ENCODE data around the gene CNGA3.
"Not testable (repeated sequence)": the region's sequence is repeated elsewhere in the genome, so short reads cannot be mapped to it uniquely, and the experiment has no call there.

CNGA3 gene

GRCh38 chr2:98346311-98347236, at the start of gene CNGA3:
CNGA3 (plus strand) TSS chr2:98346456; CDS start chr2:98369976, 23,520 bp downstream.
- peak; percentile 38 for DNase-seq

DNA sequence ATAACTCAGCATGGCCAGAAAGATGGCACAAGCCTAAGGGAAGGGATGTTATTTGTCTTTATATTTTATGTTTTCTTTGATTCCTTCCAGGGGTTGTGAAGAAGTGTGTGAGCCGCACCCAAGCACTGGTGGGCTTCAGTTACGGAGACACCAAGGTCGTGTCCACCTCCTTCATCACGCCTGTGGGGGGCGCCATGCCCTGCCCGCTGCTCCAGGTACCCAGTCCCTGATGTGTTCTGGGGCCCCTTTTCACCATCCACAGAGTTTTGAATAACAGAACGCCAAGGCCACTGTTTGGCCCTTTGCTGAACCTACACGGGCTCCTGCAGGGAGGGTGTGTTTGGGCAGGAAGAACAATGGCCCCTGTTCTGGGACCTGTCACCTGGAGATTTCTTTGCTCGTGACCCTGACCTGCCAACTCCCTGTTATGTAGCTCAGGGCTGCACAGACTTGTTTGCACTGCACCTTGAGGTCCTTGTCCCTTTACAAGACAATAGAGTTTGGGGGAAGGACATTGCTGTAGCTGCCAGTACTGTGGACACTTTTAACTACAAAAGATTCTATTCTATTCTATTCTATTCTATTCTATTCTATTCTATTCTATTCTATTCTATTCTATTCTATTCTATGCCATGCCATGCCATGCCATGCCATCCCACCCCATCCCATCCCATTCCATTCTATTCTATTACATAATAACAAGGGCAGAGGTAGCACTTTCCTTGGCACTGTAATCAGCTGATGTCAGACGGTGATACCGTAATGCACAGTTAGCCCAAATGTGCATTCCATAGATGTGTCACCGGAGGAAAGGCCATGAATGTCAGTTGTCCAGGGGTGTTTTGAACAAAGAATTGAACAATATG, 48.2 kb upstream of the CNGA3 start:
- no peak for DNase-seq

- no peak for DNase-seq
These were observed 47.5 kb upstream of the CNGA3 start for GRCh38 chr2:98298683-98299164.

- DNase-seq = no peak
These were observed 46.9 kb upstream of the CNGA3 start for GRCh38 chr2:98299211-98299905.

DNA sequence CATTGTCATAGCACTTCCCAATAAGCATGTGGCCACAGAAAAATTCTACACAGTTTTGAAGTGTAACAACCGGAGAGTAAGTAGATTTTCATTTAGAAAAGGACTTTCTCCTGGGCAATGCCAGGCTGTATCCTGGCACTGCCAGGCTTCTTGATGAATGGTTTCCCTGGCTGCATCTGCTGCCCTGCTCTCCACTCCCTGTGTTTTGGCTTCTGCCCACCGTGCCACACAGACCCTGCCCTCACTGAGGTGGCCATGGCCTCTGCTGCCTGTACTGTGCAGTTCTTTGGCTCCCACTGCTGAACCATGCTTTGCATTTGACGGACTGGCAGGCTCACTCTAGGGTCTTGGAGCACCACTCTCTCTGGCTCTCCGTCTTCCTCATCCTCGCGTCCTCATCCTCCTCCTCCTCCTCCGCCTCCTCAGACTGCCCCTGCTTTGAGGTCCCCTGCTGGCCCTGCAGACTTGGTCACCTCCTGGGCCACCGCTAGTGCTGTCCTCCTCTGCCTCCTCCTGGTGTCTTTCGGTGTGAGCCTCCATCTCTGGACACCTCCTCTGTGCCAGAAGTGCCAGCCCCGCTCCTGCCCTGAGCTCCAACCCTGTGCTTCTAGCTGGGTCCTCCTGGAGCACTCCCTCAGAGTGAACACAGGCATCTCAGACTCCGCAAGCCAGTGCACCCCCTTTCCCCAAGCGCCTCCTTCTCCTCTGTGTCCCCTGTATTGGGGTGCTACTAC, 45.9 kb upstream of the CNGA3 start:
- DNase-seq = no peak

DNA sequence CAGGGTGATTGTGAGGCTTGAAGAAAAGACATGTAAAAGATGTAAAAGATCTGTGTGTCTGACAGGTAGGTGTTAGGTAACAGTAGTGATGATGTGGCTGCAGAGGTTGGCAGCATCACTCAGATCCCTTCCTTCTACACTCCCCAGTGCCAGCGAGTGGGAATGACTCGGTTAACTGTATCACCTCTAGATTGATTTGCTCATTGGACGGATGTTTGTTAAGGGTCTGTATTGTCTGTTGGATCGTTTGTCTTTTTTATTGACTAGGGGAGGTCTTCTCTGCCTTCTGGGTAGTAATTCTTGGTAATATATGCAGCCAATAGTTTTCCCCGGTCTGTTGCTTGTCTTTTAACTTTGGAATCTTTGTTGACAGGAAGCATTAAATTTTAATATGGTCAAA, 44.8 kb upstream of the CNGA3 start:
- DNase-seq = no peak

DNA sequence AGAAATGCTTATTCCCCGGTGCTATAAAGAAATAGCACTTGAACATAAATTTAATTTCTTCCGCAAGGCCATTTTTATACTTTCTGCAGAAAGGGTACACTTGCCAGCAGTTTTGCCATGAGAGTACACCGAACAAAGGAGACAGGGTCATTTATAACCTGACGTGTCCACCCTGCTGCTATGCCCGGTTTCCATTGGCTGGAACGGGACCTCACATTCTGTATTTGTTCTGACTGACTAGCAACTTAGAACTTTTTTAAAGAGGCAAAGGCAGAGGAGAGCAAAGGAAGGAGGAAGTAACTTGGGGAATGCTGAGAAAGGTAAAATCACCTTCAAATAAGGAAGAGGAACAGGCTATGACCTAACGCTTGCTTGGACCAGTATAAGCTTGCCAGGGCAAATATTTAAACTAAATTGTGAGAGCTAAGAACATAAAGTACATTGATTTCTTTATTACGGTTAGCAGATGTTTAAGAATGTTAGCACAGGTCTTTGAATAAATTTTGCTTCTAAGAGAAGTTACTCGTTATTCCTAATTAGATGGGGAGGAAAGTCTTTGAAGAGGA, 39.0 kb upstream of the CNGA3 start:
- not testable (repeated sequence) for DNase-seq

DNA sequence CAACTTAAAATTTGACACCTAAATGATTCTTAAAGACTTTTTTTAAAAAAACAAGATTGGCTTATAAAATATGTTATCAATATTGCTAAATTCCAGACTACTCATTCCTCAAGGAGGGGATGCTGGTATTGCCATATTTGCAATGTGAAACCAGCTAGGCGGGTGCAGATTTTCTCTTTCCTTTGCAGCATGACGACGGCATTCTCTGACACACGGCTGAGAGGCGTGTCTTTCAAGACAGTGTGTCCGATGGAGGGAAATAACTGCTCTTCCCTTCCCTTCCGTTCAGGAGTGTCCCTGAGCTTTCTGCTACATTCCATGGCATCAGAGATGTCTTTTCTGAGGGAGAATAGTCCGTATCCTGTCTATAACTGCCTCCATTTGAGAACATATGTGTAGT, 38.2 kb upstream of the CNGA3 start:
- DNase-seq = no peak

DNA sequence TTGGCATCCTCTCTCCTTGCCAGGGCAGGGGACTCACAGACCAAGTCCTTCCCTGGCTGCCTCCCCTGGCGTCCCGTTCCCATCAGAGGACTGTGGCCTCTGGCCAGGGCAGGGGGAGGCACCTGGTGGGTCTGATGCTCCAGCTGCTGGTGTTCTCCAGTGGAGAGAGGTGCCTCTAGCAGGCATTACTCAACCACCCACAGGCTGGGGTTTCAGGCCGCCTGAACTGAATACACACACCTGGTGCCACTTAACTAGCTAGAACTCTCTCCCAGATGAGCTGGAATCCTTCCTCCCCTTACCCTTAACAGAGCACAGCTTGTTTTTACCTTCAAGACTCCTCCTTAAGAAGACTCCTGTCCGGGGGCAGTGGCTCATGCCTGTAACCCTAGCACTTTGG, 37.7 kb upstream of the CNGA3 start:
- no peak for DNase-seq

DNA sequence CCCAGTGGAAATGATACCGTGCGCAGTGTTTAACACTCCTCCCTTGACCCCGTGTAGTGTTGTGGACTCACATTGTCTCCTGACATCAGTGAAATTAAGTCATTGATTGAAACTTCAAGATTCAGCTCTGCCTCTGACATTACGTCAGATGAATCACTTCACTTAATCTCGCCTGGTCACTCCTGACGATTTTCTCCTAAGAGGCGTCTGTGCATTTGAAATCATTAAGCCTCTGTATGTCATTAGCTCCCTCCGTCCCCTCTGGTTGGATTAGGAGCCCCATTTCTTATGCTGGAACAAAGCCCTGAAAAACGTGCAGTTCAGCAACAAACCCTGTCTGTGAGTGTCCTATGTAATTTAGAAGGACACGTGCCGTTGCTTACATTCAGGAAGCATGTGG, 36.7 kb upstream of the CNGA3 start:
- no peak for DNase-seq

- DNase-seq = no peak
These were observed 36.2 kb upstream of the CNGA3 start for GRCh38 chr2:98310010-98310409.

DNA sequence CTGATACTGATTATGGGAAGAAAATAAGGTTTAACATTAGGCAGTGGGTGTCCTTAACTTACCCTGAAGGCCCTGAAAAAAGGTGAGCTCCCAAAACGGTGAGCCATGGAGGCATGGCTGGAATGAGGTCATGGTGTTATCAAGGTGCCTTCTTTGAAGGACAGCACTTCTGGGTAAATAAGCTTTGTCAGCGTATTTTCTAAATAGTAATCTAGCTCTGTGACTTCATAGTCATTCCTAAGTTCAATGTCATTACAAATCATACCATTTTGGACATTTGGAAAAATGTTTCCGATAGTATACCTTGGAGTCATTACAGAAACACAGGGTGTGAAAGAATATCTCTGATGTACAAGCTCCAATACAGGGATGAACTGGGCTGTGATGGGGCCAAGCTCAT, 35.2 kb upstream of the CNGA3 start:
- DNase-seq = no peak

DNA sequence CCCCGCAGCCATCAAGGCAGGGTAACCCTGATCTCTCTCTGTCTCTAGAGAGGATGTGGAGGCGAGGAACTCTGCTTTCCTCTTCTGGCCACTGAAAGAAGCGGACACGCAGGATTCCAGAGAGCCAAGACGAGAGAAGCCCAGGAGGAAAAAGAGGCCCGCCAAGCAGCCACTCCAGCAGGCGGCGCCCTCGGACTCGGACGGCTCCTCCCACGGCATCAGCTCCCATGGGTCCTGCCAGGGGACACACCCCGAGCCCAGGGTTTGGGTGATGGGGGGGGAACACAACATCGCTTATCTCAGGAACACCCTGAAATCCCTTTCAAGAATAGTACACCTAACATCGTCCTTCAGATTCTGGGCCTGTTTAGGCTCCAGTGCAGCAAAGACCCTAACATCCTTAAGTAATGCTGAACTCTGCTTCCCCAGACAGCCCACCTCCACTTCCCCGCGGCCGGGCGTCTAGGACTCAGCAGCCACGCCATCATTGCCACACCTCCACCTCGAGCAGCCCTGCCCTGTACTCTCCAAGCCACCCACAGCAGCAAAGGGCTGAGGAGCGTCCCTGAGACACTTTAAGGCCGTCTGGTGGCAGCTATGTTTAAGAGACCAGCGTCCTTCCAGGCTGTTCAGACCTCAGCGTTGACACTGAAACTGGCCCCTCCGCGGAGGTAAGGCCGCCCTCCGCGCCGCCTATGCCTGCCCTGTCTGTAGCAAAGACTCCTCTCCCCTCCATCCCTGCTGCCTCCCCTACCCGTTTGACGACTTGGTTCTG, 34.3 kb upstream of the CNGA3 start:
- DNase-seq = no peak

GRCh38 chr2:98313492-98314250, 32.6 kb upstream of the CNGA3 start:
- DNase-seq = no peak

DNA sequence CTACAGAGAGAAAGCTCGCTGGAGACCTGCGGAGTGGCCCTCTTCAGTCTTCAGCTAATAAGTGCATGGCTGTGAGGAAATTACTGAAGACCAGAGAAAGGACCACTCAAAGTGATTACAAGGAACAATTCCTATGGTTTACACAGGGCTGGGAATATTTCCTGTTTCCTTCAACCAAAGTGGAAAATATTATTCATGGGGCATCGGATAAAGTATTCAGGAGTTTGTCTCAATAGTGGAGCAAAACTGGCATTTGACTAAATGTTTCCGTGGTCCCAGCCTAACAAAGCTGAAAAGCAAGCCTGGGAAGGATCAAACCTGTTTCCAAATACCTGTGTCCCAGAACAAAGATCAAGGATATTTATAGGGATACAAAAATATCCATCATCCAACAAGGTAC, 32.0 kb upstream of the CNGA3 start:
- DNase-seq = no peak

DNA sequence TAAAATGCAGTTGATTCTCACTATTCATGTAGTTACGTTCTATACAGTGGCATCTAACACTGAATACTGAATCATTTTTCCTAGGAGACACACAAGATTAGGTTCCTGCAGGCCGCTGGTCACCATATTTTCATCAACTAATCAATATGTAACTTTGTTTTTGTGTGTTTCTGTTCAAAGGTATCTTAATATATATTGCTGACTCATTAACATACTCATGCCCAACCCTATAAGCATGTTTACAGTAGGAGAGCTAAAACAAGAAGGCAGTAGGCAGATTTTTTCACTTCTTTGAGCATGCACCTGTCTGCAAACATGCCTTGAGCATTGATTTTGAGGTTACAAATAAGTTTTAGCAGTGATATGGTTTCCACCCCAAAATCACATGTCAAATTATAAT, 30.3 kb upstream of the CNGA3 start:
- no peak for DNase-seq

GRCh38 chr2:98317214-98317613, 29.0 kb upstream of the CNGA3 start:
- no peak for DNase-seq

DNA sequence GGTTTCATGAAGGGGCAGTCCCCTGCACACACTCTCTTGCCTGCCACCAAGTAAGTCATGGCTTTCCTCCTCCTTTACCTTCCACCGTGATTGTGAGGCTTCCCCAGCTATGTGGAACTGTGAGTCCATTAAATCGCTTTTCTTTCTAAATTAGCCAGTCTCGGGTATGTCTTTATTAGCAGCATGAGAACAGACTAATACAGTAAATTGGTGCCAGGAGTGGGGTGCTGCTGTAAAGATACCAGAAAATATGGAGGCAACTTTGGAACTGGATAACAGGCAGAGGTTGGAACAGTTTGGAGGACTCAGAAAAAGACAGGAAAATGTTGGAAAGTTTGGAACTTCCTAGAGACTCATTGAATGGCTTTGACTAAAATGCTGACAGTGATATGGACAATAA, 26.1 kb upstream of the CNGA3 start:
- DNase-seq = not testable (repeated sequence)

GRCh38 chr2:98324181-98324580, 22.1 kb upstream of the CNGA3 start:
- no peak for DNase-seq

- no peak for DNase-seq
These were observed 18.5 kb upstream of the CNGA3 start for GRCh38 chr2:98327776-98328175.
